IPS-NIHi11 (cell line): Measurements from ENCODE around the gene DENND1B.

ENCODE experiments used
- DNase-seq: peaks from one replicate; pipeline ENCODE4 v3.0.0; 2012; ENCODE audit warnings: mixed read lengths, low spot score

Gene DENND1B

GRCh38 chr1:197683895-197684553 lies 91.3 kb downstream of the DENND1B start:
- no peak for DNase-seq

- no peak for DNase-seq
These were observed 92.0 kb downstream of the DENND1B start for GRCh38 chr1:197683280-197683679.

GRCh38 chr1:197680311-197680710 lies 95.0 kb downstream of the DENND1B start:
- DNase-seq, result no peak

GRCh38 chr1:197677752-197678295 lies 97.5 kb downstream of the DENND1B start:
- DNase-seq, result no peak

- DNase-seq, result no peak
These were observed 98.0 kb downstream of the DENND1B start for GRCh38 chr1:197677313-197677712.

- no peak for DNase-seq
These were observed 99.6 kb downstream of the DENND1B start for GRCh38 chr1:197675583-197676208.

GRCh38 chr1:197674286-197674685 lies 101.0 kb downstream of the DENND1B start:
- DNase-seq, result peak; percentile 12

- no peak for DNase-seq
These were observed 102.0 kb downstream of the DENND1B start for GRCh38 chr1:197673292-197673691.

- no peak for DNase-seq
These were observed 102.9 kb downstream of the DENND1B start for GRCh38 chr1:197672347-197672746.

GRCh38 chr1:197671920-197672319 lies 103.4 kb downstream of the DENND1B start:
- no peak for DNase-seq

GRCh38 chr1:197671140-197671539 lies 104.1 kb downstream of the DENND1B start:
- DNase-seq, result no peak

GRCh38 chr1:197666769-197667285 lies 108.5 kb downstream of the DENND1B start:
- DNase-seq, result no peak

- DNase-seq, result no peak
These were observed 110.9 kb downstream of the DENND1B start for GRCh38 chr1:197664391-197664790.

GRCh38 chr1:197663162-197663953 lies 111.9 kb downstream of the DENND1B start:
- DNase-seq, result peak; percentile 6

GRCh38 chr1:197660389-197660788 lies 114.9 kb downstream of the DENND1B start:
- no peak for DNase-seq

- DNase-seq, result no peak
These were observed 116.1 kb downstream of the DENND1B start for GRCh38 chr1:197659171-197659570.

- DNase-seq, result no peak
These were observed 126.1 kb downstream of the DENND1B start for GRCh38 chr1:197649188-197649587.

- DNase-seq, result no peak
These were observed 137.0 kb downstream of the DENND1B start for GRCh38 chr1:197638316-197638715.

- no peak for DNase-seq
These were observed 137.9 kb downstream of the DENND1B start for GRCh38 chr1:197637406-197637805.

GRCh38 chr1:197633447-197634078 lies 141.7 kb downstream of the DENND1B start:
- peak; percentile 16 for DNase-seq

GRCh38 chr1:197632651-197633050 lies 142.6 kb downstream of the DENND1B start:
- no peak for DNase-seq

GRCh38 chr1:197632005-197632404 lies 143.3 kb downstream of the DENND1B start:
- DNase-seq, result no peak
